H1 (cell line): Measurements from ENCODE around the gene CAD. TPM values are rescaled to one million over a fixed set of nuclear protein-coding genes. Genes with fewer than 3 reads are reported as not detected.

ENCODE experiments used
- CTCF ChIA-PET: fragments of 300-600 bp; sonication (Branson Sonifier 250); formaldehyde crosslinking; loops from one replicate; lab custom pipeline; 2021; ENCODE audit not compliant: partially characterized antibody; lab: Charles Lee
- POLR2A ChIA-PET: fragments of 300-600 bp; sonication (Branson Sonifier 250); formaldehyde crosslinking; loops from one replicate; lab custom pipeline; 2021; ENCODE audit warnings: inconsistent platforms; ENCODE audit not compliant: partially characterized antibody; lab: Charles Lee
- DNase-seq, 2 experiments: peaks; one replicate each; pipeline versions ENCODE4 v3.0.0 to v3.0.0-alpha.2; 2010 to 2022; ENCODE audit warnings: low spot score in 2 of 2, low read depth in 1 of 2, mixed read lengths in 1 of 2
- FAIRE-seq: peaks from 2 replicates; lab custom pipeline; 2011; peaks lifted over from hg19 to GRCh38; lab: Jason Lieb, UNC
- H2AFZ ChIP-seq: 2 replicates; pipeline ENCODE4 v1.8.1; 2012; ENCODE audit warnings: low read length, inconsistent platforms
- H2AK5ac ChIP-seq: 2 replicates; pipeline ENCODE4 v1.6.1; 2013; ENCODE audit warnings: low read depth, low read length
- H2BK120ac ChIP-seq: replicated peaks from 2 replicates; pipeline ENCODE3; 2013; ENCODE audit warnings: low read depth, low read length, inconsistent platforms
- H2BK12ac ChIP-seq: 2 replicates; pipeline ENCODE4 v1.6.1; 2013; ENCODE audit warnings: low read depth, low read length
- H2BK15ac ChIP-seq: 2 replicates; pipeline ENCODE4 v1.6.1; 2013; ENCODE audit warnings: low read length
- H2BK20ac ChIP-seq: 2 replicates; pipeline ENCODE4 v1.6.1; 2013; ENCODE audit warnings: low read length
- H2BK5ac ChIP-seq: 2 replicates; pipeline ENCODE4 v1.6.1; 2013; ENCODE audit warnings: low read depth, low read length
- H3K14ac ChIP-seq: 2 replicates; pipeline ENCODE4 v1.6.1; 2013; ENCODE audit warnings: inconsistent platforms; ENCODE audit not compliant: insufficient read length
- H3K18ac ChIP-seq: 2 replicates; pipeline ENCODE4 v1.6.1; 2013; ENCODE audit warnings: low read length; ENCODE audit errors: extremely low read depth
- H3K23ac ChIP-seq: 2 replicates; pipeline ENCODE4 v1.6.1; 2013; ENCODE audit warnings: inconsistent platforms; ENCODE audit not compliant: insufficient read length
- H3K23me2 ChIP-seq: 2 replicates; pipeline ENCODE4 v1.6.1; 2013; ENCODE audit warnings: low read depth, low read length
- H3K27ac ChIP-seq: 2 replicates; pipeline ENCODE4 v1.6.1; 2011; ENCODE audit warnings: low read depth, low read length, inconsistent platforms
- H3K27me3 ChIP-seq, 4 experiments: replicated peaks in 1 of 4; 1 replicate in 1 of 4; 2 replicates in 3 of 4; pipeline versions ENCODE4 v1.6.1 to v1.8.1; 2011 to 2013; ENCODE audit warnings: low read length in 3 of 4, mild to moderate bottlenecking in 3 of 4, inconsistent platforms in 2 of 4, mixed read lengths in 2 of 4, moderate library complexity in 1 of 4; ENCODE audit not compliant: control insufficient read depth in 3 of 4, insufficient read depth in 3 of 4; ENCODE audit errors: extremely low read depth in 1 of 4
- H3K36me3 ChIP-seq, 4 experiments: 2 replicates each; pipeline versions ENCODE4 v1.6.1 to v1.8.1; 2011 to 2013; ENCODE audit warnings: mild to moderate bottlenecking in 4 of 4, low read length in 3 of 4, moderate library complexity in 2 of 4, control low read depth in 1 of 4, inconsistent platforms in 1 of 4; ENCODE audit not compliant: insufficient read depth in 4 of 4, control insufficient read depth in 2 of 4
- H3K4ac ChIP-seq: replicated peaks from 2 replicates; pipeline ENCODE3; 2013; ENCODE audit warnings: low read length, low read depth, mixed read lengths, inconsistent platforms; ENCODE audit not compliant: insufficient read length
- H3K4me1 ChIP-seq, 4 experiments: replicated peaks in 1 of 4; 1 replicate in 1 of 4; 2 replicates in 3 of 4; pipeline versions ENCODE4 v1.6.1 to v1.8.1; 2011 to 2013; ENCODE audit warnings: low read length in 3 of 4, inconsistent platforms in 2 of 4, mixed read lengths in 1 of 4; ENCODE audit not compliant: insufficient read depth in 4 of 4, control insufficient read depth in 3 of 4
- H3K4me2 ChIP-seq, 2 experiments: 2 replicates each; pipeline versions ENCODE4 v1.6.1 to v1.8.1; 2011 to 2013; ENCODE audit warnings: low read depth in 2 of 2, low read length in 2 of 2, control low read depth in 1 of 2, inconsistent platforms in 1 of 2, mild to moderate bottlenecking in 1 of 2; ENCODE audit not compliant: insufficient read depth in 1 of 2
- H3K4me3 ChIP-seq, 4 experiments: fragments of 200-600, 300-600 bp in 1 of 4; sonication (generic), shearing (Covaris generic), sonication (Bioruptor Twin) in 1 of 4; 2 replicates each; pipeline versions ENCODE4 v1.5.1 to v1.8.1; 2011 to 2016; ENCODE audit warnings: low read length in 4 of 4, low read depth in 3 of 4, control low read depth in 2 of 4, inconsistent platforms in 2 of 4, mild to moderate bottlenecking in 2 of 4, mixed read lengths in 1 of 4, moderate library complexity in 1 of 4; ENCODE audit not compliant: insufficient read depth in 2 of 4; ENCODE audit errors: extremely low read depth in 1 of 4
- H3K56ac ChIP-seq: replicated peaks from 2 replicates; pipeline ENCODE3; 2013; ENCODE audit warnings: low read depth, mild to moderate bottlenecking, mixed read lengths, low read length, inconsistent platforms; ENCODE audit not compliant: insufficient read length
- H3K79me1 ChIP-seq: 2 replicates; pipeline ENCODE4 v1.6.1; 2013; ENCODE audit warnings: low read depth, low read length, control low read depth
- H3K79me2 ChIP-seq, 2 experiments: 2 replicates each; pipeline versions ENCODE4 v1.6.1 to v1.8.1; 2012 to 2013; ENCODE audit warnings: low read length in 2 of 2, mild to moderate bottlenecking in 2 of 2, inconsistent platforms in 1 of 2; ENCODE audit not compliant: insufficient read depth in 2 of 2, control insufficient read depth in 1 of 2
- H3K9ac ChIP-seq, 4 experiments: replicated peaks in 1 of 4; 1 replicate in 1 of 4; 2 replicates in 3 of 4; pipeline versions ENCODE4 v1.6.1 to v1.8.1; 2011 to 2013; ENCODE audit warnings: low read depth in 3 of 4, low read length in 3 of 4, control low read depth in 2 of 4, mild to moderate bottlenecking in 2 of 4, moderate library complexity in 2 of 4, inconsistent platforms in 1 of 4; ENCODE audit errors: extremely low read depth in 1 of 4
- H3K9me3 ChIP-seq, 2 experiments: 2 replicates each; pipeline versions ENCODE4 v1.6.1 to v1.8.1; 2012 to 2013; ENCODE audit warnings: mild to moderate bottlenecking in 2 of 2, moderate library complexity in 2 of 2, control low read depth in 1 of 2, inconsistent platforms in 1 of 2, low read depth in 1 of 2, low read length in 1 of 2, mixed read lengths in 1 of 2; ENCODE audit not compliant: insufficient read depth in 2 of 2
- H4K20me1 ChIP-seq, 2 experiments: replicated peaks in 1 of 2; 2 replicates each; pipeline versions ENCODE3 to v1.8.1; 2011 to 2013; ENCODE audit warnings: inconsistent platforms in 2 of 2, low read length in 2 of 2, mild to moderate bottlenecking in 1 of 2; ENCODE audit not compliant: insufficient read depth in 2 of 2, control insufficient read depth in 1 of 2
- H4K5ac ChIP-seq: 2 replicates; pipeline ENCODE4 v1.6.1; 2013; ENCODE audit warnings: low read length, low read depth, mixed read lengths, inconsistent platforms; ENCODE audit not compliant: insufficient read length
- H4K8ac ChIP-seq: 2 replicates; pipeline ENCODE4 v1.8.0; 2013; ENCODE audit warnings: mild to moderate bottlenecking, moderate library complexity, low read length, inconsistent platforms; ENCODE audit not compliant: insufficient read depth; ENCODE audit errors: extremely low read depth
- H4K91ac ChIP-seq: replicated peaks from 2 replicates; pipeline ENCODE3; 2013; ENCODE audit warnings: low read length, mixed read lengths, inconsistent platforms; ENCODE audit not compliant: insufficient read length
- ASH2L ChIP-seq: fragments of 200-600, 300-600 bp; sonication (generic); IDR thresholded peaks from one replicate; pipeline ENCODE4 v1.7.1; 2017; ENCODE audit warnings: low read length
- WGBS, 2 experiments: shearing (Covaris generic) in 1 of 2; methylation state at CpG; one replicate each; pipeline versions ENCODE4 v1.1.6 to v1.1.7; 2013 to 2015; ENCODE audit warnings: low lambda C conversion rate in 2 of 2, mixed read lengths in 2 of 2, inconsistent platforms in 1 of 2, low coverage in 1 of 2, missing lambda C conversion rate in 1 of 2; ENCODE audit not compliant: insufficient replicate concordance in 2 of 2, insufficient coverage in 1 of 2, insufficient read length in 1 of 2; ENCODE audit errors: extremely low coverage in 1 of 2, missing lambda C conversion rate in 1 of 2; 5-methylcytosine and 5-hydroxymethylcytosine counted together
- long read RNA-seq, 2 experiments: library from RNA in 1 of 2; library from capped mRNA in 1 of 2; stranded (forward); transcript quantifications; one replicate each; pipeline ENCODE4 v2.0.0, GENCODE V29; 2021; ENCODE audit warnings: inconsistent platforms in 1 of 2
- polyA minus RNA-seq, 3 experiments: library from RNA; depleted of rRNA, polyadenylated mRNA; stranded (reverse); fragments of >200 nt; gene quantifications; 1 replicate in 2 of 3; 2 replicates in 1 of 3; pipeline ENCODE4 v1.2.3, GENCODE V29; 2011
- polyA plus RNA-seq, 7 experiments: library from polyadenylated mRNA; depleted of rRNA in 3 of 7; stranded (reverse) in 5 of 7; unstranded in 2 of 7; fragments of >200 nt in 5 of 7; fragments of 200-250 nt in 2 of 7; gene quantifications; 1 replicate in 5 of 7; 2 replicates in 1 of 7; 4 replicates in 1 of 7; pipeline versions ENCODE4 v1.2.1 to v1.2.3, GENCODE V29; 2011 to 2013; ENCODE audit warnings: missing spikeins in 2 of 7, mixed read lengths in 2 of 7
- total RNA-seq: library from RNA; stranded (reverse); fragmentation: NEBNext Ultra II Directional; extraction: Animal tissue kit (Norgen Biotek cat#: 25700); gene quantifications from 2 replicates; pipeline ENCODE4 v1.2.1, GENCODE V29; 2021

CAD gene
- 146 and 147 TPM in 2 replicates for total RNA-seq
- polyA plus RNA-seq (2011; rRNA removed): 130 and 197 TPM in 2 replicates
- 85.0 TPM for polyA plus RNA-seq (2011; cell fraction: cytosol; rRNA removed)
- 539 TPM for polyA plus RNA-seq (2011; cell fraction: nucleus; rRNA removed)
- 122 to 193 TPM (median 170 TPM) in 4 replicates for polyA plus RNA-seq (2012, experiment 1 of 2)
- 94.0 TPM for polyA plus RNA-seq (2012, experiment 2 of 2)
- 48.5 TPM for polyA plus RNA-seq (2013, experiment 1 of 2)
- polyA plus RNA-seq (2013, experiment 2 of 2): 35.0 TPM
- 520 and 532 TPM in 2 replicates for polyA minus RNA-seq (2011; rRNA and poly(A)+ RNA removed)
- polyA minus RNA-seq (2011; cell fraction: cytosol; rRNA and poly(A)+ RNA removed): 235 TPM
- 296 TPM for polyA minus RNA-seq (2011; cell fraction: nucleus; rRNA and poly(A)+ RNA removed)
- long read RNA-seq, experiment 1, full-length matches to known transcripts: 2 of 114 reads
- long read RNA-seq, experiment 1, partial matches to known transcripts: 100 of 114 reads
- long read RNA-seq, experiment 1, other reads (novel, unspliced or antisense): 12 of 114 reads
- long read RNA-seq, experiment 2, partial matches to known transcripts: 0 of 1 reads
- long read RNA-seq, experiment 2, other reads (novel, unspliced or antisense): 1 of 1 reads

- FAIRE-seq: no peak
- Histone ChIP-seq H2BK15ac (no peak within 1 kb of the TSS), H3K27me3 (no peaks in the 10 kb centered on the region), H3K79me2 (peaks cover 7 to 29% of the 10 kb centered on the region in 2 experiments), H3K14ac (no peak within 1 kb of the TSS), H2AFZ (no peak within 1 kb of the TSS), H2BK12ac (peak within 1 kb of the TSS; percentile 99; the same call in 1 of the 2 replicates), H3K36me3 (peaks cover 23 to 59% (median 37%) of the 10 kb centered on the region in 4 experiments), H3K4ac (peak within 1 kb of the TSS; percentile 96), H2BK20ac (0 out of 2 replicates have a peak within 1 kb of the TSS, but pooled peaks have one; percentile 72), H4K91ac (peak within 1 kb of the TSS; percentile 96), H4K8ac (peak within 1 kb of the TSS; percentile 100), H3K56ac (peak within 1 kb of the TSS; percentile 93), H4K20me1 (peaks cover 0 to 2% of the 10 kb centered on the region in 2 experiments), H3K23ac (no peak within 1 kb of the TSS), H3K9ac (peak within 1 kb of the TSS; percentile 96 to 99 (median 97)), H3K4me2 (peak within 1 kb of the TSS; percentile 86 to 96), H3K4me3 (peak within 1 kb of the TSS; percentile 78 to 88 (median 82)), H2BK120ac (no peak within 1 kb of the TSS), H3K4me1 (peaks cover 0 to 9% (median 5%) of the 10 kb centered on the region in 4 experiments; a peak in 6 of 7 replicates), H3K18ac (peak within 1 kb of the TSS; percentile 39), H3K23me2 (peaks cover 9% of the 10 kb centered on the region), H2BK5ac (peak within 1 kb of the TSS; percentile 96), H2AK5ac (peak within 1 kb of the TSS; percentile 97; the same call in 1 of the 2 replicates), H3K27ac (peak within 1 kb of the TSS; percentile 95), H4K5ac (peak within 1 kb of the TSS; percentile 79), H3K9me3 (no peaks in the 10 kb centered on the region), H3K79me1 (peaks cover 3% of the 10 kb centered on the region; the same call in 1 of the 2 replicates)
- DNase-seq: peak; percentile 73 to 91
- ChIA-PET CTCF (interaction anchor here (0.6 to 1.8 kb wide), 7 partner anchors 48 to 136 kb away, joined by 3 to 5 read pairs (median 4); no protein-coding TSS in a partner anchor), POLR2A (interaction anchor here (0.5 to 29.6 kb wide), 33 partner anchors 9 to 262 kb away, joined by 3 to 835 read pairs (median 4); partner anchors contain the start of genes EMILIN1, GTF3C2, OST4 and PREB)
- WGBS, 2 experiments: 3% methylated on average over 62 of the region's 72 CpGs; no CpG with 5 or more reads in 1 of the 2 experiments
- peak; percentile 37 for TF ChIP-seq ASH2L
Measured at GRCh38 chr2:27217173-27218121, at the start of gene CAD. Gene CAD, plus strand, starts transcription at chr2:27217369. Its CDS starts 183 bp downstream, at chr2:27217552.
